ENCODE data around the gene LILRA1. TPM values are rescaled to one million over a fixed set of nuclear protein-coding genes. Genes with fewer than 3 reads are reported as not detected.
"Not testable (repeated sequence)": the region's sequence is repeated elsewhere in the genome, so short reads cannot be mapped to it uniquely, and the experiment has no call there.

LILRA1 gene
- total and polyA plus RNA-seq, 4 donors = 1.2 to 21.3 (median 5.2) TPM

DNA sequence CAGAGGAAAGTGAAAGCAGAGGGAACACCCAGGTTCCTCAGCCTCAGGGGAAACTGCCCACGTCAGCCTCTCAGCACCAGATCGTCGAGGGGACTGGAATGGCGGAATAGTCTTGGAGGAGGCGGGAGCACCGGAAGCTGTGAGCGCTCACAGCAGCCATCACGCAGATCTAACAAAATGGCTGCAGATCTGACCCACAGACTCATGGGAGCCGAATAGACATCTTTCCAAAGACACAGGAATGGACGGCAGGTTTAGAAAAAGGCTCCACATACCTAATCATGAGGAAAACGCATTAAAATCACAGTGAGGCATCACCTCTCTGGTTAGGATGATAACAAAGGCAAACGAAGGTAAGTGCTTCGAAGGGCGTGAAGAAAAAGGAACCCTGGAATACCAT is 31.6 kb upstream of the LILRA1 start:
- TF ChIP-seq CTCF (IDR thresholded peaks at IDR 0.05; ENCODE audit: control extremely low read depth, extremely low read depth) = no peak
- ATAC-seq (ENCODE audit: insufficient read depth, low FRiP score) = no peak
- no peak overlapping the region for H3K9ac ChIP-seq (ENCODE audit: insufficient read depth in 1 of 2, low read length in 2 of 2)
- H3K36me3 ChIP-seq (ENCODE audit: control insufficient read depth in 4 of 4, insufficient read depth in 4 of 4, low read length in 4 of 4) = no peaks in the 10 kb centered on the region
- WGBS, 2 donors = 83 to 90% methylated on average over 14 of the region's 14 CpGs
- H3K27me3 ChIP-seq (ENCODE audit: control insufficient read depth in 3 of 3, insufficient read depth in 3 of 3, low read length in 2 of 3) = no peaks in the 10 kb centered on the region
- no peaks in the 10 kb centered on the region for H3K4me1 ChIP-seq (ENCODE audit: control insufficient read depth in 5 of 5, insufficient read depth in 5 of 5, low read length in 5 of 5)
- no peak overlapping the region for H3K4me3 ChIP-seq
- DNase-seq = no peak
- no peaks in the 10 kb centered on the region for H3K9me3 ChIP-seq (ENCODE audit: control insufficient read depth in 4 of 4, insufficient read depth in 3 of 4, low read length in 3 of 4)
- no peak overlapping the region for H3K27ac ChIP-seq (ENCODE audit: low read depth in 1 of 2, low read length in 1 of 2)

GRCh38 chr19:54563206-54563605 is 30.2 kb upstream of the LILRA1 start:
- not testable (repeated sequence) for H3K27ac ChIP-seq (ENCODE audit: low read depth in 1 of 2, low read length in 1 of 2); H3K9ac ChIP-seq (ENCODE audit: insufficient read depth in 1 of 2, low read length in 2 of 2); H3K9me3 ChIP-seq (ENCODE audit: control insufficient read depth in 4 of 4, insufficient read depth in 3 of 4, low read length in 3 of 4); H3K4me1 ChIP-seq (ENCODE audit: control insufficient read depth in 5 of 5, insufficient read depth in 5 of 5, low read length in 5 of 5); H3K27me3 ChIP-seq (ENCODE audit: control insufficient read depth in 3 of 3, insufficient read depth in 3 of 3, low read length in 2 of 3); H3K36me3 ChIP-seq (ENCODE audit: control insufficient read depth in 4 of 4, insufficient read depth in 4 of 4, low read length in 4 of 4); ATAC-seq (ENCODE audit: insufficient read depth, low FRiP score); H3K4me3 ChIP-seq; DNase-seq
- 80 to 84% methylated on average over 6 of the region's 6 CpGs for WGBS, 2 donors

DNA sequence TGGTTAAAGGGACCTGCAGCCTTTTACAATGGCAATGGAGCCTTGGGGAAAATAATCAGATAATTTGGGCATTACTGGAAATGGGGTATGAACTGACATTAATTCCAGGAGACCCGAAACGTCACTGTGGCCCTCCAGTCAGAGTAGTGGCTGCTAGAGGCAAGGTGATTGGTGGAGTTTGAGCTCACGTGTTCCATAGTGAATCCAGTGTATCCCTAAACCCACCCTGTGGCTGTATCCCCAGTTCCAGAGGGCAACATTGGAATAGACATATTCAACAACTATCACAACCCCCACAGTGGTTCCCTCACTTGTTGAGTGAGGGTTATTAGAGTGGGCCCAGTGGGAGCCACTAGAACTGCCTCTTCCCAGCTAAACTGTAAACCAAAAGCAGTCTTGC is 23.1 kb upstream of the LILRA1 start:
- H3K27me3 ChIP-seq (ENCODE audit: control insufficient read depth in 3 of 3, insufficient read depth in 3 of 3, low read length in 2 of 3) = no peaks in the 10 kb centered on the region
- H3K27ac ChIP-seq (ENCODE audit: low read depth in 1 of 2, low read length in 1 of 2) = no peak overlapping the region
- no peak overlapping the region for H3K4me3 ChIP-seq
- no peak overlapping the region for H3K9ac ChIP-seq (ENCODE audit: insufficient read depth in 1 of 2, low read length in 2 of 2)
- TF ChIP-seq CTCF (IDR thresholded peaks at IDR 0.05; ENCODE audit: control extremely low read depth, extremely low read depth) = no peak
- no peaks in the 10 kb centered on the region for H3K36me3 ChIP-seq (ENCODE audit: control insufficient read depth in 4 of 4, insufficient read depth in 4 of 4, low read length in 4 of 4)
- no peaks in the 10 kb centered on the region for H3K4me1 ChIP-seq (ENCODE audit: control insufficient read depth in 5 of 5, insufficient read depth in 5 of 5, low read length in 5 of 5)
- 75 to 91% methylated on average over 3 of the region's 3 CpGs for WGBS, 2 donors
- ATAC-seq (ENCODE audit: insufficient read depth, low FRiP score) = no peak
- no peak for DNase-seq
- H3K9me3 ChIP-seq (ENCODE audit: control insufficient read depth in 4 of 4, insufficient read depth in 3 of 4, low read length in 3 of 4) = peaks cover 0 to 2% (median 0%) of the 10 kb centered on the region in 4 donors

GRCh38 chr19:54571715-54572615 is 21.5 kb upstream of the LILRA1 start:
- H3K36me3 ChIP-seq (ENCODE audit: control insufficient read depth in 4 of 4, insufficient read depth in 4 of 4, low read length in 4 of 4); ATAC-seq (ENCODE audit: insufficient read depth, low FRiP score); H3K27me3 ChIP-seq (ENCODE audit: control insufficient read depth in 3 of 3, insufficient read depth in 3 of 3, low read length in 2 of 3); H3K4me3 ChIP-seq; H3K9ac ChIP-seq (ENCODE audit: insufficient read depth in 1 of 2, low read length in 2 of 2); H3K4me1 ChIP-seq (ENCODE audit: control insufficient read depth in 5 of 5, insufficient read depth in 5 of 5, low read length in 5 of 5); H3K27ac ChIP-seq (ENCODE audit: low read depth in 1 of 2, low read length in 1 of 2); DNase-seq; H3K9me3 ChIP-seq (ENCODE audit: control insufficient read depth in 4 of 4, insufficient read depth in 3 of 4, low read length in 3 of 4): not testable (repeated sequence)
- 50 to 52% methylated on average over 17 of the region's 17 CpGs for WGBS, 2 donors
